Calu3 (cell line): ENCODE data around the gene TGIF2. TPM values are rescaled to one million over a fixed set of nuclear protein-coding genes. Genes with fewer than 3 reads are reported as not detected.

Experiments used
- BruUV-seq: library from RNA; stranded (reverse); fragments of 400-500 nt; replicated peaks from 2 replicates; lab custom pipeline; 2021; lab: Mats Ljungman, UMichigan
- CTCF ChIA-PET: fragments of 300-600 bp; sonication (Branson Sonifier 250); formaldehyde crosslinking; loops from one replicate; lab custom pipeline; 2022; ENCODE audit warnings: antibody characterized with exemption; lab: Charles Lee
- DNase-seq: peaks from one replicate; pipeline ENCODE4 v3.0.0; 2022
- H3K27ac Mint-ChIP-seq: one replicate; pipeline ENCODE4 v1.8.0; 2022; ENCODE audit warnings: mixed read lengths; ENCODE audit not compliant: unreplicated experiment
- H3K27me3 Mint-ChIP-seq: one replicate; pipeline ENCODE4 v1.8.0; 2022; ENCODE audit warnings: mixed read lengths; ENCODE audit not compliant: unreplicated experiment
- H3K36me3 Mint-ChIP-seq: one replicate; pipeline ENCODE4 v1.8.0; 2022; ENCODE audit warnings: mild to moderate bottlenecking, moderate library complexity, mixed read lengths; ENCODE audit not compliant: insufficient read depth, unreplicated experiment
- H3K4me1 Mint-ChIP-seq: one replicate; pipeline ENCODE4 v1.8.0; 2022; ENCODE audit warnings: mild to moderate bottlenecking, low read depth, mixed read lengths; ENCODE audit not compliant: unreplicated experiment
- H3K4me3 Mint-ChIP-seq: one replicate; pipeline ENCODE4 v1.8.0; 2022; ENCODE audit warnings: mild to moderate bottlenecking, low read depth, moderate library complexity, mixed read lengths; ENCODE audit not compliant: unreplicated experiment
- H3K9me3 Mint-ChIP-seq: one replicate; pipeline ENCODE4 v1.8.0; 2022; ENCODE audit warnings: low read depth, mixed read lengths; ENCODE audit not compliant: unreplicated experiment
- intact Hi-C: fragments of 100-400 bp; cut with micrococcal nuclease; formaldehyde crosslinking; loops from one replicate; pipeline ENCODE4 v1.10.0; 2022; ENCODE audit not compliant: unreplicated experiment
- total RNA-seq: library from RNA; stranded (reverse); gene quantifications from 2 replicates; pipeline ENCODE4 v1.2.3, GENCODE V29; 2022
- TF ChIP-seq, protein P1 (sequence below): fragments of 200-600 bp; IDR thresholded peaks from one replicate; pipeline ENCODE4 v1.8.0; 2022; ENCODE audit warnings: antibody characterized with exemption; ENCODE audit not compliant: unreplicated experiment

TGIF2 gene
- total RNA-seq, 1 experiment from 2014 or later = 39.4 TPM

DNA sequence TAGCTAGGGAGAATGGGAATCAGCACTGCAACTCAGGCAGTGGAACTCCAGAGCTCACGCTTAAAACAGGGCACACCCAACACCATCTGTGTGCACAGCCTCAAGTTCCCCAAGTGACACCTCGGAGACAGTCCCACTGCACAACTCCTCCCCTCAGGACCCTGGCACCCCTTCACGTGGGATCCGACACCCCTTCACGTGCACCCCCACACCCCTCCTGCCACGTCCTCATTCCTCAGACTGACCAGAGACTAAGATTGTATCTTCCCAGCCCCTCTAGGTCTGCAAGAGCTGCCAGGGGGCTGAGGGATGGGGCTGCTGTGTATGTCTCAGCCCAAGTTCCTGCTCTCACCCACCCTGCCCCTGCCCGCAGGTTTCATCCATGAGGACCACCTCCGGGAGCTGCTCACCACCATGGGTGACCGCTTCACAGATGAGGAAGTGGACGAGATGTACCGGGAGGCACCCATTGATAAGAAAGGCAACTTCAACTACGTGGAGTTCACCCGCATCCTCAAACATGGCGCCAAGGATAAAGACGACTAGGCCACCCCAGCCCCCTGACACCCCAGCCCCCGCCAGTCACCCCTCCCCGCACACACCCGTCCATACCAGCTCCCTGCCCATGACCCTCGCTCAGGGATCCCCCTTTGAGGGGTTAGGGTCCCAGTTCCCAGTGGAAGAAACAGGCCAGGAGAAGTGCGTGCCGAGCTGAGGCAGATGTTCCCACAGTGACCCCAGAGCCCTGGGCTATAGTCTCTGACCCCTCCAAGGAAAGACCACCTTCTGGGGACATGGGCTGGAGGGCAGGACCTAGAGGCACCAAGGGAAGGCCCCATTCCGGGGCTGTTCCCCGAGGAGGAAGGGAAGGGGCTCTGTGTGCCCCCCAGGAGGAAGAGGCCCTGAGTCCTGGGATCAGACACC is 24.4 kb upstream of the TGIF2 start:
- no peaks in the 10 kb centered on the region for H3K4me1 Mint-ChIP-seq
- no TSS peak for BruUV-seq
- TF ChIP-seq, protein P1, sequence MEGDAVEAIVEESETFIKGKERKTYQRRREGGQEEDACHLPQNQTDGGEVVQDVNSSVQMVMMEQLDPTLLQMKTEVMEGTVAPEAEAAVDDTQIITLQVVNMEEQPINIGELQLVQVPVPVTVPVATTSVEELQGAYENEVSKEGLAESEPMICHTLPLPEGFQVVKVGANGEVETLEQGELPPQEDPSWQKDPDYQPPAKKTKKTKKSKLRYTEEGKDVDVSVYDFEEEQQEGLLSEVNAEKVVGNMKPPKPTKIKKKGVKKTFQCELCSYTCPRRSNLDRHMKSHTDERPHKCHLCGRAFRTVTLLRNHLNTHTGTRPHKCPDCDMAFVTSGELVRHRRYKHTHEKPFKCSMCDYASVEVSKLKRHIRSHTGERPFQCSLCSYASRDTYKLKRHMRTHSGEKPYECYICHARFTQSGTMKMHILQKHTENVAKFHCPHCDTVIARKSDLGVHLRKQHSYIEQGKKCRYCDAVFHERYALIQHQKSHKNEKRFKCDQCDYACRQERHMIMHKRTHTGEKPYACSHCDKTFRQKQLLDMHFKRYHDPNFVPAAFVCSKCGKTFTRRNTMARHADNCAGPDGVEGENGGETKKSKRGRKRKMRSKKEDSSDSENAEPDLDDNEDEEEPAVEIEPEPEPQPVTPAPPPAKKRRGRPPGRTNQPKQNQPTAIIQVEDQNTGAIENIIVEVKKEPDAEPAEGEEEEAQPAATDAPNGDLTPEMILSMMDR = no peak
- DNase-seq = no peak
- no peaks in the 10 kb centered on the region for H3K27me3 Mint-ChIP-seq
- no peak overlapping the region for H3K4me3 Mint-ChIP-seq
- no peaks in the 10 kb centered on the region for H3K36me3 Mint-ChIP-seq
- H3K27ac Mint-ChIP-seq = no peak overlapping the region
- no peaks in the 10 kb centered on the region for H3K9me3 Mint-ChIP-seq
- CTCF ChIA-PET = no interaction called here
- intact Hi-C loops = no loop called here

DNA sequence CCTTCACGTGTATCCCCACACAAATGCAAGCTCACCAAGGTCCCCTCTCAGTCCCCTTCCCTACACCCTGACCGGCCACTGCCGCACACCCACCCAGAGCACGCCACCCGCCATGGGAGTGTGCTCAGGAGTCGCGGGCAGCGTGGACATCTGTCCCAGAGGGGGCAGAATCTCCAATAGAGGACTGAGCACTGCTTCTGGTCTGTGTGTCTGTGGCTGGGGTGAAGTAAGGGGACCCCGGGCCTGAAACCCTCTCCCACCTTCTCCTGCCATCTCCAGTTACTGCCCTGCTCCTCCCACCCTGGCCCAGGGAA is 23.8 kb upstream of the TGIF2 start:
- CTCF ChIA-PET = no interaction called here
- no peak overlapping the region for H3K4me3 Mint-ChIP-seq
- TF ChIP-seq, protein P1 = no peak

DNA sequence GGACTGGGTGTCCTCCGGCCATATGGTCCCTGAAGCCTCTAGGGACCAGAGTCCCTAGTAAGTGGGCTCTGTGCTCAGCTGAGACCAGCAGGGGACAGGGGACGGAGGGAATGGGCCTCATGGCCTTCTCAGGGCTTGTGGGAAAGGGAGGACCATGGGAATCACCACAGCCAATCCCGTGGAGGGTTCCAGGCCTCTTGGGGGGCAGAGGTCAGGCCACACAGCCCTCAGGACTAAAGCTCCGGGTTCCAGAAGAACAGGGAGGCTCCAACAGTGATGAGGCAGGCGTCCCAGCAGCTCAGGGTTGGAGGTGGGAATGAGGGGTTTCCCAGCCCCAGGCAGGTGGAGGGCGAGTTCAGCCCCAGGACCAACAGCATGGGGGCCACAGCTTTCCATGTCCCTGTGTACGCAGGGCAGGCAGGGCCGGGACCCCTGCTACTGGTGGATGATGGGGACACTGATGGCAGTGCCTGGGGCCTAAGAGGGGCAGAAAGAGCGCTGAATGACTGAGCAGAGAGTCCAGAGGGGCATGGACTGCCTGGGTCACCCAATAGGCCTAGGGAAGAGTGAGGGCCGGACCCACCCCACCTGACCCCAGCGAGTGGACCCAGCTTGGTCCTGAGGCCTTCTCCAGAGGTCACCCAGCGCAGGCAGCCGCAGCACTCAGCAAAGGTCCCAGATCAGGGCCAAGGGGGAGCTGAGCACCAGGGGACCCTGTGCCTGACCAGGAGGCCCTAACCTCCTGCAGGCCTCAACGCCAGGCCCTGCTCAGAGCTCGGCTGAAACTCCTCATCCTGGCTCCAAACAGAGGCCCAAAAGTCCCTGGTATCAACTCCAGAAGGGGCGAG is 23.2 kb upstream of the TGIF2 start:
- Mint-ChIP-seq H3K27me3 (peaks cover 6% of the 10 kb centered on the region), H3K36me3 (no peaks in the 10 kb centered on the region), H3K4me1 (no peaks in the 10 kb centered on the region), H3K9me3 (no peaks in the 10 kb centered on the region), H3K4me3 (no peak overlapping the region), H3K27ac (no peak overlapping the region)
- DNase-seq = no peak
- no TSS peak for BruUV-seq
- intact Hi-C loops = no loop called here
- TF ChIP-seq, protein P1 = no peak
- CTCF ChIA-PET = interaction anchor here (0.6 kb wide), 1 partner anchor 285 kb away, joined by 3 read pairs; no protein-coding TSS in a partner anchor

More for the DNA sequence above, 23.8 kb upstream of the TGIF2 start:
- H3K4me1 Mint-ChIP-seq = no peaks in the 10 kb centered on the region
- H3K36me3 Mint-ChIP-seq = no peaks in the 10 kb centered on the region
- no TSS peak for BruUV-seq
- no peaks in the 10 kb centered on the region for H3K27me3 Mint-ChIP-seq
- H3K9me3 Mint-ChIP-seq = no peaks in the 10 kb centered on the region
- intact Hi-C loops = no loop called here
- no peak for DNase-seq
- no peak overlapping the region for H3K27ac Mint-ChIP-seq

DNA sequence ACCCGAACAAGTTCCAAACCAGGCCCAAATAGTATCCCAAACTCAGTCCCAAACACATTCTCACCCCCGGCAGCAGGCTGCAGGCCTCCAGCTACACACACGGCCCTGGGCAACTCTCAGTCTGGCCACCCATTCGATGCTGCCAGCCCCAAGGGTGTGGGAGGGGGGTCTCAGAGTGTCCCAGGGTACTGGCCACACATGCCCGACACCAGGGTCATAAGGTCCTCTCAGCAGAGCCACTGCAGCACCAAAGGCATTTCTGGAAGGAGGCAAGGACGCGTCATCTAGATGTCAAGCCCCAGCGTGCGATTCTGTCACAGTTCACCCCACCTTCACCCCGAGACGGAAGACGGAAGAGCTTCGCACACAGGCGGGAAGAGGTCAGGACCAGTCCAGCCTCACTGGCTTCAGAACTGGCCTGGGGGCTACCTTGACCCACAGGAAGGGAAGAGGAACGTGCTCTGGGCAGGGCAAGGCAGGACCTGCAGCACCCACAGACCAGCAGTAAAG is 22.6 kb upstream of the TGIF2 start:
- no peaks in the 10 kb centered on the region for H3K36me3 Mint-ChIP-seq
- H3K27ac Mint-ChIP-seq = no peak overlapping the region
- no peak overlapping the region for H3K4me3 Mint-ChIP-seq
- H3K9me3 Mint-ChIP-seq = no peaks in the 10 kb centered on the region
- no peaks in the 10 kb centered on the region for H3K4me1 Mint-ChIP-seq
- TF ChIP-seq, protein P1 = no peak
- CTCF ChIA-PET = interaction anchor here (0.6 kb wide), 1 partner anchor 286 kb away, joined by 3 read pairs; no protein-coding TSS in a partner anchor
- no TSS peak for BruUV-seq
- H3K27me3 Mint-ChIP-seq = peaks cover 12% of the 10 kb centered on the region
- DNase-seq = no peak
- intact Hi-C loops = no loop called here
